Stimulated activated CD4-positive, alpha-beta T cell treated with anti-CD3 and anti-CD28 coated beads, Interleukin-4, amount 100 ng/mL, for 48 hours (primary cell): ENCODE results near the gene TTLL11.

Experiments used
- DNase-seq, 2 donors: peaks; one replicate each; pipeline ENCODE4 v3.0.0-alpha.2; 2020; ENCODE audit warnings: low read depth in 2 of 2

Gene TTLL11

GRCh38 chr9:121835587-121836365, 257.3 kb downstream of the TTLL11 start:
- no peak for DNase-seq

GRCh38 chr9:121833061-121833460, 260.0 kb downstream of the TTLL11 start:
- no peak for DNase-seq

- no peak for DNase-seq
These were observed 261.2 kb downstream of the TTLL11 start for GRCh38 chr9:121831869-121832268.

DNA sequence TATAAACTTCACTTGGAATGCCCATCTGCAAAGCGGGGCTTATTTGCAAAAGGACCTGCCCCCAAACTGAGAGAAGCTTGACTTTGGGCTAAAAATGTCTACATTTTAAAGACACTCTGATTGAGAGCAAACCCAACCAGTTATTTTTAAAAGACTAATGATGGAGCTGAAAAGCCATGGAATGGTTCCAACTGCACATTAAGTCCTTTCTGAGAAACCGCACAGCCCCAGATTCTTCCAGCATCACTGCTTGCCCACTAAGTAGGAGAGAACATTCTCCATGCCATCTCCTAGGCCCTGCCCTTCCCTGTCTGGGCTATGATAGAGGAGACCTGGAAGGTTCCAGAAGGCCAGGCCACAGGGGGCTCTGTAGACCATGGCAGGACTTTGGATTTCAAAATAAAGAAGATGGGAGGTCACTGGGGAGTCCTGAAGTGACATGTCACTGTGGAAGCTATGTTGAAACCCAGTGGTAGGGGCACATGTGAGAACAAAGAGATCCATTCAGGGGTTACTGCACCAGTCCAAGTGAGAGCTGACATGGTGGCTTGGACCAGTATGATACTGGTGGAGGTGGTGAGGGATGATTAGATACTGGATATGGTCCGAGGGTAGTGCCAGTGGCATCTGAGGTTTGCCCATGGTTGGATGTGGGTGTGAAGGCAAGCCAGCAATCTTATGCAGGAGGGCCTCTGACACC, 262.5 kb downstream of the TTLL11 start:
- no peak for DNase-seq

GRCh38 chr9:121827251-121827967, 265.7 kb downstream of the TTLL11 start:
- no peak for DNase-seq

- DNase-seq: no peak
These were observed 266.4 kb downstream of the TTLL11 start for GRCh38 chr9:121826711-121827110.

DNA sequence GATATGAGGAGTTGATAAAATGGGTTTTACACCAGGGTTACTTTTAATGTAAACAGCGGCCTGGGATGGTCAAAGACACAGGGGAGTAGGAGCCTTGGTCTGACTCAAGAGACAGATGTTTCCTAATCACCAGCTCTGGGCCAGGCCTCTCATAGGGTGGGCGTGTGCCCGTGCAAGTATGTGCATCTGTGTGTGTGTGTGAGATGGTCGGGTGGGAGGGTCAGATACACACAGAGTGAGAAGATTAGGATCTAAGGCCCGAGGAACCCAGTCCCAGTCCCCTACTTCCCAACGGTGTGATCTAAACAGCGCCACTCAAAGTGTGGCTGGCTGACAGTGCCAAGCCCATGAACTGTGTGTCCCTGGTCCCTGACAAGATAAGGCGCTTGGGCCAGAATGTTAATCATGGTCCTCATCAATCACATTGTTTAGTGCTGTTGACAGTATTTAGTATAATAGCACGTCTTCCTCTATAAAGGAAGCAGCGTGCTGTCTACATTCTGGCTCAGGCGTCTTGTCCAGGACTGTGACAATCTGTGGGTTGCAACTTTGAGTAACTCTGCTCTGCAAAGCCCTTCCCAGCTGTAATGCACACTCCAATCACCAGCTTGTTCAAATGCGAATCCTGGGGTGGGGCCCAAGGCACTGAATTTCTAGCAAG, 267.9 kb downstream of the TTLL11 start:
- DNase-seq: no peak

DNA sequence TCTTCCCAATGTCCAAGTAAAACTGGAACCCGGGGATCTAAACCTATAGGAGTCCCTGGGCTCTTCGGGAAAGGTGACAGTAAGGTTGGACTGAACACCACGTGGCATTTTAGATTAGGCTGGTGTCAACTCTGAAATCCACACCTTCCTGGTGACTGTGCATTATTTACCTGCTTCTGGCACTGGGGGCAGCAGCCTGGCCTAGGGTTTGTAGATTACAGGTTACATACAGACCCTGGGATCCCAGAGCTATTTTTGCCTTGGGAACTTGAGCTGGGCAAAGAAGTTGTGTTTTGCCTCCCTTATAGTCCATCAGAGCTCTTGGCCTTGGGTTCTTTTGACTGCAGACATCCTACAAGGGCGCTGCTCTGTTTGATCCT, 268.5 kb downstream of the TTLL11 start:
- no peak for DNase-seq

DNA sequence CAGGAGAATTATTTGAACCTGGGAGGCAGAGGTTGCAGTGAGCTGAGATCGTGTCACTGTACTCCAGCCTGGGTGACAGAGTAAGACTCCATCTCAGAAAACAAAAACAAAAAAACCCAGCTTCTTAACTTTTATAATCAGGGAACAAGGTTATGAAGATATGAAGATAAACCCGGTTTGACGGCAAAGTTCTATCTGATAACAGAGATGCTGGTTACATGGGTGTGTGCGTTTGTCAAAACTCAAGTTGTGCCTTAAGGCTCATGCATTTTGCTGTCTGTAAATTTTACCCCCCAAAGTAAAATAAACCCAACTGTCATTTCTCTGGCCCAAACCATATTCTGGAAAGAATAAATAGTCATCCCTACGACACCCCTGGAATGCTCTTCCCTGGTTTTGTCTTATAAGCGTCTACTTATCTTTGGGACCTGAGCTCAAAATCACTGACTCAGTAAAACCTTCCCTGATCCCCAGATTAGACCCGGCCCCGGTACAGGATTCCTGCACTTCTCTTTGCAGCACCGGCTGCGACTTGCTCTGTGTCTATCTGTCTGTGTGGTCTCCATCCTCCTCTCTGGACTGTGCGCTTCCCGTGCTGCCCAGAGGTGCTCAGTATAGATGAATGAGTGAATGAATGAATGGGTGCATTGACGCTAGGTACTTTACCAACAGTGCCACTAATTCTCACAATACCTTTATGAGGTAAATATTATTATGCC, 269.5 kb downstream of the TTLL11 start:
- DNase-seq: no peak

- DNase-seq: no peak
These were observed 270.7 kb downstream of the TTLL11 start for GRCh38 chr9:121822093-121823085.

GRCh38 chr9:121821326-121821725, 271.8 kb downstream of the TTLL11 start:
- DNase-seq: no peak

- DNase-seq: no peak
These were observed 272.7 kb downstream of the TTLL11 start for GRCh38 chr9:121820286-121821005.

GRCh38 chr9:121819428-121820231, 273.5 kb downstream of the TTLL11 start:
- DNase-seq: no peak

GRCh38 chr9:121818841-121819427, 274.2 kb downstream of the TTLL11 start:
- no peak for DNase-seq

DNA sequence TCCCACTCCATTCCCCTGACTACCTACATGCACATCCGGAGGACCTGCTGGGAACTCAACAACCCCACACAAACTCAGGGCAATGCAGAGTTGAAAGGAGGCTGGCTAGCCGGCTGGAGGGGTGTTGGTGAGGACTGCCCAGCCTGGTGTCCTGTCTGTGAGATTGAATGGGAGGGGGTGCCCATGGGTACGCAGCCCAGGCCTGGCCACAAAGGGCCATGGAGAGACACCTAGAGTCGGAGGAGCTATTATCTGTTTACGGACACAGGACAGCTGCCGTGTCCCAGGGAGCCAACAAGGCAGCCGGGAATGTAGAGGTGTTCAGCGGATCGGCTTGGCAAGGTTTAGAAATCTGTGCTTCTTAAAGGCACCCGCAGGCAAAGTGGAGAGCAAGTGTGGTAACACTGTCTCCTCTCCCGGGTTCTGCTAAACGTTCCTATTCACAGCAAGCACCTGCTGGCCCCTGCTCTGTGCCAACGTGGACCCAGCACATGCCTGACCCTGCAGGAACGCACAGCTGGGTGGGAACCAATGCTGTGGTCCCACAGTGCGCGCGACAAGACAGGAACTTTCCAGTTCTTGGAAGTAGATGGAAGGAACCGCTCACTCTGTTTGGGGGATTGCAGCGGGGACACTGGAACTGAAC, 275.0 kb downstream of the TTLL11 start:
- no peak for DNase-seq

DNA sequence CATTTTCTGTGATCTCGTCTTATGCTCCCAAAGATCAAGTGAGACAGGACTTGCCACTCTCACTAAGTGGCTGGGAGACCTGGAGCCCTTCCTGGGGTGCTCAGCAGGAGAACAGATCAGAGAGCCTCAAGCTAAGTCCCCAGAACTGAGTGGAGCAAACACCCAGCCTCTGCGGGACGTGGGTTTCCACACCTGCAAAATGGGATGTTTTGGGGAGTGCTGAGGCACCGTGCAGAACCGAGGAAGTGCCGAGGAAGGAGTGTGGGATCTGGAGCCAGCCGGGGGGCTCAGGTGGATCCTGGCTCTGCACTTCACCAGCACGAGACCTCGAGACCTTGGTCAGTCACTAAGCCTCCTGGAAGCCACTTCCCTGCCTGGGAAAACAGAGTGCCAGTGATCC, 275.6 kb downstream of the TTLL11 start:
- no peak for DNase-seq

DNA sequence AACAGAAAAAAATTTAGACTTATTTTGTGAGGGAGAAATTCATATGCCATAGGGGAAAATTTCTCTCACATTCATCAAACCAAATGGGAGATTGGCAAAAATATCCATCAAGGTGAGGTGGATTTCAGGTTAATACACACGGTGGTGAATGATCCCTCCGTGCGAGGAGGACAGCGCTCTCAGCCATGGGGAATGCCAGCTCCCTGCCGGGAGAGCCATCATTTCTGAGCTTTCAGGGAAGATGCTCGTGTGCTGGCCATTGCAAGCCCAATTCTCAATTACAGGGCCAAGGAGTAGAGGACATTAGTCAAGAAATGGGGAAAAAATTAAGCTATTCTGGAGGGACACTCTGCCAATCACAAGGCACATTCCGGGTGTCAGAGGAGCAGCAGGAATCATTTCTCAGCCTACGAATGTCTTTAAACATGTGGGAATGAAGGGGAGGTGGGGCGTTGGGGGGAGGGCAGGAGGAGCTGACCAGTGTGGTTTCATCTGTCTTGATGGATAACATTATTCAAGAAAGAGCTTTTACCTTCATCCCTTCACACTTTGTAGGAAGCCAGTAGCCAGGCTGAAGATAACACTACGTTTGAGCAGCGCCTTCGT, 276.2 kb downstream of the TTLL11 start:
- no peak for DNase-seq

- no peak for DNase-seq
These were observed 276.7 kb downstream of the TTLL11 start for GRCh38 chr9:121816449-121816817.
